Activated naive CD4-positive, alpha-beta T cell treated with anti-CD3 and anti-CD28 coated beads, Interleukin-2, amount 10 ng/mL, durations not matched to agents 7 days and 5 days (primary cell): ENCODE results near the gene CSGALNACT2.
A peak's percentile ranks its signal among the peaks of the same experiment; 100 is the strongest.

Experiments used
- CTCF ChIA-PET: fragments of 350-600 bp; sonication (Branson Sonifier 250); formaldehyde crosslinking; loops from one replicate; lab custom pipeline; 2021; ENCODE audit warnings: antibody characterized with exemption; lab: Charles Lee
- DNase-seq: peaks from one replicate; pipeline ENCODE4 v3.0.0-alpha.2; 2020
- H3K27ac Mint-ChIP-seq: one replicate; pipeline ENCODE4 v1.8.0; 2021; ENCODE audit warnings: mild to moderate bottlenecking, moderate library complexity, mixed read lengths
- H3K27me3 Mint-ChIP-seq: one replicate; pipeline ENCODE4 v1.8.0; 2021; ENCODE audit warnings: mild to moderate bottlenecking, mixed read lengths
- H3K36me3 Mint-ChIP-seq: one replicate; pipeline ENCODE4 v1.8.0; 2021; ENCODE audit warnings: mixed read lengths
- H3K4me1 Mint-ChIP-seq: one replicate; pipeline ENCODE4 v1.8.0; 2021; ENCODE audit warnings: mixed read lengths
- H3K4me3 Mint-ChIP-seq: one replicate; pipeline ENCODE4 v1.8.0; 2021; ENCODE audit warnings: mild to moderate bottlenecking, moderate library complexity, mixed read lengths
- H3K9me3 Mint-ChIP-seq: one replicate; pipeline ENCODE4 v1.8.0; 2021; ENCODE audit warnings: mixed read lengths

CSGALNACT2 gene

DNA sequence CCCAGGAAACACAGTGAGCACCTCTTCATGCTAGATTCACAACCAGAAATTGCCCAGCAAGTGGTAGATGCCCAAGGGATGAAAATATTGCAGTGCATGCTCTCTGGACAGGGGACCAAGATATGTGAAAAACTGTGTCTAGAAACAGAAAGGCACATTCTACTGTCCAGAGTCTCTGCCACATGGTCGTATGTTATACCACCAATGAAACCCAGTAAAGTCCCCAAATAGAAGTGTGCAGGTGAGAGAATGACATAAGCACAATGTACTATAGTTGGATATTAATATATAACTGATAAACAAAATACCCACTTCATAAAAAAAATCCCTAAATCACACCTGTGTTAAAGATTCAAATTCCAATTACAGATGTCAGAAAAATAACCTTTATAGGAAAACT is 84.8 kb downstream of the CSGALNACT2 start:
- Mint-ChIP-seq H3K27ac (no peak overlapping the region), H3K4me3 (no peak overlapping the region)

DNA sequence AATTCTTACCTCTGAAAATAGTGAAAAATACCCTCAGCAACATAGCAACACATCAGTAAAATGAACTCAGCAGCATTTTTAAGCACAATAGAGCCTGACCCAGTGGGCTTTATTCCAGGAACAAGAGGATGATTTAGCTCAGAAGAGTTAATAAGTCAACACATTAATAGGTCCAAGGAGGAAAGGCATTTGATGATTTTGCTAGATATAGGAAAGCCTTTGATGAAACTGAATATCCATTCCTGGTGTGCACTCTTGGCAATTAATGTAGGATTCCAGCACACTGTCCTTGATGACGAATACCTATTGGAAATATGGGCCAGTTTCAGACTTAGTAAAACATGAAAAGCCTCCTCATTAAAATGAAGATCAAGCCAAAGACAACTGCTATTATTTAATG is 86.1 kb downstream of the CSGALNACT2 start:
- CTCF ChIA-PET = interaction anchor here (0.7 to 1.1 kb wide), 2 partner anchors 54 to 69 kb away, joined by 3 to 4 read pairs; no protein-coding TSS in a partner anchor
- H3K27ac Mint-ChIP-seq = no peak overlapping the region

More for the DNA sequence above, 84.8 kb downstream of the CSGALNACT2 start:
- Mint-ChIP-seq H3K9me3 (no peaks in the 10 kb centered on the region), H3K27me3 (peaks cover 63% of the 10 kb centered on the region), H3K36me3 (no peaks in the 10 kb centered on the region), H3K4me1 (no peaks in the 10 kb centered on the region)
- DNase-seq = peak; percentile 11
- CTCF ChIA-PET = interaction anchor here (1.0 to 1.1 kb wide), 3 partner anchors 13 to 80 kb away, joined by 3 to 4 read pairs (median 4); no protein-coding TSS in a partner anchor

GRCh38 chr10:43225004-43225786 is 87.0 kb downstream of the CSGALNACT2 start:
- no peaks in the 10 kb centered on the region for H3K9me3 Mint-ChIP-seq
- peaks cover 69% of the 10 kb centered on the region for H3K27me3 Mint-ChIP-seq
- H3K4me3 Mint-ChIP-seq = no peak overlapping the region
- DNase-seq = peak; percentile 9
- CTCF ChIA-PET = interaction anchor here (1.1 kb wide), 1 partner anchor 68 kb away, joined by 4 read pairs; no protein-coding TSS in a partner anchor
- H3K27ac Mint-ChIP-seq = no peak overlapping the region
- H3K4me1 Mint-ChIP-seq = peaks cover 11% of the 10 kb centered on the region
- no peaks in the 10 kb centered on the region for H3K36me3 Mint-ChIP-seq

More for the DNA sequence above, 86.1 kb downstream of the CSGALNACT2 start:
- Mint-ChIP-seq H3K36me3 (no peaks in the 10 kb centered on the region), H3K27me3 (peaks cover 63% of the 10 kb centered on the region), H3K4me3 (no peak overlapping the region), H3K4me1 (peaks cover 9% of the 10 kb centered on the region), H3K9me3 (no peaks in the 10 kb centered on the region)
- no peak for DNase-seq

DNA sequence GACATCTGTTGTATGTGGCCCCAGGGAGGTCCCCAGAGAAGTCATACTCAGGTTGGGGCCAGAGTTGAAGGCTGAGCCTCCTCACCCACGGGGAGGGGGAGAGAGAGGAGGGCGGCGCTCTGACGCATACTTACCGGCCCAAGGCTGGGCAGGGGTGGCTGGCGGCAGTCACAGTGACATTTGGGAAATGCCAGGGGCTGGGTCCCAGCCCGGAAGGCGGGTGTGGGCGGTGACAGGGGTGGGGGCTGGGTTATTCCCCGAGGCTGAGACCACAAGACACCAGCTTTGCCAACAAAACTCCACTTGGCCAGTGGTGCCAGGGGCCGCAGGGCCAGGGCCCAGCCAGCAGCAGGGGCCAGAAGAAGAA is 87.5 kb downstream of the CSGALNACT2 start:
- Mint-ChIP-seq H3K27ac (no peak overlapping the region), H3K36me3 (no peaks in the 10 kb centered on the region), H3K4me1 (peaks cover 15% of the 10 kb centered on the region), H3K27me3 (peaks cover 75% of the 10 kb centered on the region), H3K4me3 (no peak overlapping the region), H3K9me3 (no peaks in the 10 kb centered on the region)
- DNase-seq = peak; percentile 17
- CTCF ChIA-PET = no interaction called here

DNA sequence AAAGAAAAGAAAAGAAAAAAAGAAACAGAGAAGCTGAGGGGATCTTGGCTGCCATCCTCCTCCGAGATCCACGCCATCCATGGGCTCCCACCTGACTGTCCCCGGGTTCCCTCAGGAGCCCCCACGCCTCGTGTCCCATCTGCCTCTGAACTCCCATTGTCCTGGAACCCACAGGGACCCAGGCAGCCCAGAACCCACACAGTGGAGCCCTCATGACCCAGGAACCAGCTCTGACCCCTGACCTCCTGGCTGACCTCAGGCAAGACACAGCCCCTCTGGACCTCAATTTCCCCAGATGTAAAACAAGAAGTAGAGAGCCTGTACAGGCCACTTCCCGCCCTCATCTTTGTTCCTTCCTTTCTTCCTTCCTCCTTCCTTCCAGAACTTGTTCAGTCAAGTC is 88.2 kb downstream of the CSGALNACT2 start:
- Mint-ChIP-seq H3K27me3 (peaks cover 79% of the 10 kb centered on the region), H3K27ac (no peak overlapping the region), H3K9me3 (no peaks in the 10 kb centered on the region), H3K36me3 (no peaks in the 10 kb centered on the region), H3K4me1 (peaks cover 21% of the 10 kb centered on the region), H3K4me3 (no peak overlapping the region)
- CTCF ChIA-PET = no interaction called here
- peak; percentile 9 for DNase-seq

DNA sequence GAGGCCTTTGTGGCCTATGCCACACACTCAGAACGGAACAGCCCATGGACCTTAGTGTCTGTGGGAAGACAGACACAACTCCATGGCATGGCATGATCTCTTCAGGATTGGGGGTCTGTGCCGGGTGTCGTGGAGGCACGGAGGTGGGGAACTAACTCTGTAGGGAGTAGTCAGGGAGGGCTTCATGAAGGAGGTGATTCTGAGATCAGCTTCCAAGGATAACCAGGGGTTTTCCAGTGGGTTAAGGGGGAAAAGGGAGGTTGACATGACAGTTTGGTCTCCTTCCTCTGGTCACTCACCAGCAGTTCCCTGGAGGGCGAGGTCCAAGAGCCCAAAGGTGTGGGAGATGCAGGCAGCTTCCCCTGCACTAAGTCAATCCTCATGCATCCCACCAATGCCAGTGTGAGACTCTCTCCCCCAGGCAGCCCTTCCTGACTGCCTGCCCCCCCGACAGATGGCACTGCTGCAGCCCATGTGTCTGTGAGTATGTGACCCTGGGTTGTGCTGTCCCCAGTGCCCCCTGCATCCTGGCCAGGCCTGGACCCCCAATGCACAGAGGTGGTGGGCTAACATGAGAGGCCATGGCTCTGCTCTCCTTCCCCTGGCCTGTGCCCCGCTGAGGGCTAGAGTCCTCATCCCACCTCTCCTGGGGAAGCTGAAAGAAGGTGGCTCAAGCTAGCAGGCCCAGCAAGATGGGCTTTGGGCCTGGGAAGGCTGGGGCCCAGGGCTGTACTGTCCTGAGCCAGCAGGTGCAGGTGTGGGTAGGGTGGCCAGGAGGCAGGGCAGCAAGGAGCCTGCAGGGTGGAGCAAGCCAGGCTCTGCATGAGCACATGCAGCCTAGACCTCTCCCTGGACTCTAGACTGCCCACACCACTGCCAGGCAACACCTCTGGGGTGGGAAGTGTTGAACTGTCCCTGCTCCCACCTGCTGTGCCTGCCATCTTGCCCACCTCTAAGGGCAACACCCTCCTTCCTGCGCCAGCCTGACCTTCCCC is 88.9 kb downstream of the CSGALNACT2 start:
- H3K36me3 Mint-ChIP-seq = no peaks in the 10 kb centered on the region
- H3K27ac Mint-ChIP-seq = no peak overlapping the region
- CTCF ChIA-PET = interaction anchor here (0.6 kb wide), 1 partner anchor 25 kb away, joined by 3 read pairs; no protein-coding TSS in a partner anchor
- DNase-seq = peak; percentile 13
- no peaks in the 10 kb centered on the region for H3K9me3 Mint-ChIP-seq
- H3K4me1 Mint-ChIP-seq = peaks cover 28% of the 10 kb centered on the region
- H3K27me3 Mint-ChIP-seq = peaks cover 79% of the 10 kb centered on the region
- H3K4me3 Mint-ChIP-seq = no peak overlapping the region

GRCh38 chr10:43227911-43228782 is 89.9 kb downstream of the CSGALNACT2 start:
- Mint-ChIP-seq H3K27ac (no peak overlapping the region), H3K9me3 (no peaks in the 10 kb centered on the region), H3K27me3 (peaks cover 80% of the 10 kb centered on the region), H3K4me1 (peaks cover 31% of the 10 kb centered on the region), H3K4me3 (peak overlapping the region; percentile 66), H3K36me3 (no peaks in the 10 kb centered on the region)
- CTCF ChIA-PET = no interaction called here
- peak; percentile 18 for DNase-seq

DNA sequence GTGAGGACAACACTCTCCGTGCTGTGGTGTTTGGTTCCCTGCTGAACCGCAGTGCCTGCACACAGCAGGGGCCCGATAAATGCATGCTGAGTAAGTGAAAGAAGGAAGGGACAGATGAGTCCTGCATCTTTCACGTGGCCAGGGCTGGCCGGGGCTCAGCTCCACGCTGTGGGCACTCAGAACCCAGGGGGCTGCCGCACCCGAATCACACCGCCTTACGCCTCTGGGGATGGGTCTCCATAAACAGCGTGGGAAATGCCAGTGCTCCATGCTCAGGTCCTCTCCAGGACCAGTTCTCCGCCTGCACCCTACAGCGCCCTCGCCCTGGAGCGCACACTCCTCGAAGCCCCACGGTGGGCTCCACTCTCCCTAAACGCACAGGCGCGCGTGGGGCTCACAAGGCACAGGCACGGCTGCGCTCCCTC is 90.5 kb downstream of the CSGALNACT2 start:
- H3K4me1 Mint-ChIP-seq = peaks cover 31% of the 10 kb centered on the region
- peak; percentile 21 for DNase-seq
- peaks cover 85% of the 10 kb centered on the region for H3K27me3 Mint-ChIP-seq
- H3K27ac Mint-ChIP-seq = no peak overlapping the region
- H3K4me3 Mint-ChIP-seq = peak overlapping the region; percentile 66
- H3K9me3 Mint-ChIP-seq = no peaks in the 10 kb centered on the region
- H3K36me3 Mint-ChIP-seq = no peaks in the 10 kb centered on the region
- CTCF ChIA-PET = no interaction called here

GRCh38 chr10:43229208-43230061 is 91.2 kb downstream of the CSGALNACT2 start:
- Mint-ChIP-seq H3K36me3 (no peaks in the 10 kb centered on the region), H3K27me3 (peaks cover 85% of the 10 kb centered on the region), H3K9me3 (no peaks in the 10 kb centered on the region), H3K4me3 (peak overlapping the region; percentile 66), H3K4me1 (peaks cover 31% of the 10 kb centered on the region), H3K27ac (no peak overlapping the region)
- CTCF ChIA-PET = interaction anchor here (1.2 to 1.4 kb wide), 2 partner anchors 24 to 27 kb away, joined by 5 to 8 read pairs; no protein-coding TSS in a partner anchor
- peak; percentile 63 for DNase-seq

- CTCF ChIA-PET = interaction anchor here (1.0 to 1.4 kb wide), 4 partner anchors 20 to 119 kb away, joined by 3 to 8 read pairs (median 4); no protein-coding TSS in a partner anchor
- H3K27me3 Mint-ChIP-seq = peaks cover 81% of the 10 kb centered on the region
- H3K9me3 Mint-ChIP-seq = no peaks in the 10 kb centered on the region
- peaks cover 31% of the 10 kb centered on the region for H3K4me1 Mint-ChIP-seq
- H3K27ac Mint-ChIP-seq = no peak overlapping the region
- H3K36me3 Mint-ChIP-seq = no peaks in the 10 kb centered on the region
- peak; percentile 20 for DNase-seq
- H3K4me3 Mint-ChIP-seq = no peak overlapping the region
These were observed 92.1 kb downstream of the CSGALNACT2 start for GRCh38 chr10:43230101-43230908.

GRCh38 chr10:43230909-43231522 is 92.8 kb downstream of the CSGALNACT2 start:
- peaks cover 31% of the 10 kb centered on the region for H3K4me1 Mint-ChIP-seq
- no peak for DNase-seq
- CTCF ChIA-PET = interaction anchor here (1.0 to 1.4 kb wide), 4 partner anchors 19 to 118 kb away, joined by 3 to 8 read pairs (median 4); no protein-coding TSS in a partner anchor
- no peak overlapping the region for H3K27ac Mint-ChIP-seq
- peaks cover 77% of the 10 kb centered on the region for H3K27me3 Mint-ChIP-seq
- H3K36me3 Mint-ChIP-seq = no peaks in the 10 kb centered on the region
- H3K9me3 Mint-ChIP-seq = no peaks in the 10 kb centered on the region
- H3K4me3 Mint-ChIP-seq = no peak overlapping the region
